ENCODE data around the gene ATAD2B.

ATAD2B gene

GRCh38 chr2:23836505-23836904 is 90.4 kb downstream of the ATAD2B start:
- no peak for DNase-seq

- no peak for DNase-seq
These were observed 90.9 kb downstream of the ATAD2B start for GRCh38 chr2:23835988-23836387.

GRCh38 chr2:23835423-23835822 is 91.5 kb downstream of the ATAD2B start:
- DNase-seq, result no peak

GRCh38 chr2:23828986-23829385 is 97.9 kb downstream of the ATAD2B start:
- no peak for DNase-seq

- no peak for DNase-seq
These were observed 98.5 kb downstream of the ATAD2B start for GRCh38 chr2:23828256-23828980.

- DNase-seq, result no peak
These were observed 99.6 kb downstream of the ATAD2B start for GRCh38 chr2:23827287-23827686.

GRCh38 chr2:23826771-23827170 is 100.2 kb downstream of the ATAD2B start:
- DNase-seq, result no peak

- DNase-seq, result no peak
These were observed 100.9 kb downstream of the ATAD2B start for GRCh38 chr2:23826040-23826439.

- peak; percentile 36 to 77 (median 74) for DNase-seq
These were observed 102.1 kb downstream of the ATAD2B start for GRCh38 chr2:23824777-23825212.

- no peak for DNase-seq
These were observed 103.1 kb downstream of the ATAD2B start for GRCh38 chr2:23823863-23824262.

- DNase-seq, result no peak
These were observed 112.0 kb downstream of the ATAD2B start for GRCh38 chr2:23814963-23815362.

- DNase-seq, result no peak
These were observed 113.5 kb downstream of the ATAD2B start for GRCh38 chr2:23813438-23813837.

GRCh38 chr2:23809150-23809549 is 117.8 kb downstream of the ATAD2B start:
- DNase-seq, result no peak

GRCh38 chr2:23806665-23807249 is 120.2 kb downstream of the ATAD2B start:
- no peak for DNase-seq

GRCh38 chr2:23806201-23806600 is 120.7 kb downstream of the ATAD2B start:
- no peak for DNase-seq

- DNase-seq, result no peak
These were observed 122.9 kb downstream of the ATAD2B start for GRCh38 chr2:23803965-23804542.

- no peak for DNase-seq
These were observed 123.5 kb downstream of the ATAD2B start for GRCh38 chr2:23803264-23803964.

- no peak for DNase-seq
These were observed 125.5 kb downstream of the ATAD2B start for GRCh38 chr2:23801396-23801795.

GRCh38 chr2:23794234-23794633 is 132.7 kb downstream of the ATAD2B start:
- DNase-seq, result no peak

GRCh38 chr2:23793476-23793875 is 133.4 kb downstream of the ATAD2B start:
- no peak for DNase-seq

- DNase-seq, result no peak
These were observed 135.9 kb downstream of the ATAD2B start for GRCh38 chr2:23791030-23791429.

GRCh38 chr2:23789012-23789411 is 137.9 kb downstream of the ATAD2B start:
- DNase-seq, result no peak

GRCh38 chr2:23788100-23788499 is 138.8 kb downstream of the ATAD2B start:
- no peak for DNase-seq

- no peak for DNase-seq
These were observed 142.0 kb downstream of the ATAD2B start for GRCh38 chr2:23784971-23785370.
